HG02981 (cell line): ENCODE measurements around the gene CALML4.
"Not testable (repeated sequence)": the region's sequence is repeated elsewhere in the genome, so short reads cannot be mapped to it uniquely, and the experiment has no call there.

Experiments
- ATAC-seq: cut with Tn5 transposase; IDR thresholded peaks from one replicate; pipeline ENCODE4 v1.9.1; 2021; ENCODE audit warnings: mild to moderate bottlenecking, moderate library complexity; ENCODE audit not compliant: unreplicated experiment

The CALML4 gene

DNA sequence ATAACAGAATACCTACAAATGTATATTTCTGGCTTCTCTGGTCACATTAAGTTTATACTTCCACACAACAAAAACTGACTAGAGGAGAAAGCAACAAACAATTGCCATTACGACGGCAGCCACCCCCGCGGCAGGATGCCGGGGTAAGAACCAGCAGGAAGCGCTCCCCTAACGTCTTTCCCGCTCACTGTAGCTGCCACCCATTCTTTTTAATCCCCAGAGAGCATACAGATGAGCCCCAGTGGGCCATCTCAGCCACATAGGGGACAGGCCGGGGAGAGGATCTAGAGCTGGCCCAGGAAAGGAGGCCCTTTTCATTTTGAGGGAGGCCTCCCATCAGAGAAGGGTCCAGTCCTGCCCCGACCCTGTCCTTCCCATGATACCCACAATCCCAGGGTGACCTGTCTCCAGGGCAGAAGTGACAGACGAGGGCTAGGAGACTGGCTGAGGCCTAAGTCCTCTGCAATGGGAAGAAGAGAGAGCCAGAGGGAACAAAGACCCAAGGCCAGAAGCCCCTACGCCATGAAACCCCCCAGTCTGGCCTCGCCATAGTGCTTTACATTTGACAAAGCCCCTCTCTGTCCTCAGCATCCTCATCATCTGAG lies 3.6 kb upstream of the CALML4 start:
- ATAC-seq, result no peak

DNA sequence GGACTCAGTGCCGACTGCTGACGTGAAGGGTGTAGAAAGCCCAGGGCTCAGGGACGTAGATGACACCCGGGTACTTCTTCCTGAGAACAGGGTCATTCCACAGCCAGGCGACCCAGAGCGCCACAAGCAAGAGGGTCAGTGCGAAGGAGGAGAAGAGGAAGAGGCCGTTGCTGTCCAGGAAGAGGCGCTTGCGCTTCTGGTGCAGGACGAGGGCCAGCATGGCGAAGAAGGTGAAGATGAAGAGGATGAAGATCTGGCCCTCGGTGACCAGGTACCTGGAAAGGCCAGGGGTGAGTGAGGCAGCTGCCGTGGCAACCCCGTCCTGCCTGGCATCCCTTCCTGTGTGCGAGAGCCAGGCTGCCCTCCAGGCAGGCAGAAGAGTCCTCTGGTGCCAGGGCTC lies 3.0 kb upstream of the CALML4 start:
- ATAC-seq, result no peak

DNA sequence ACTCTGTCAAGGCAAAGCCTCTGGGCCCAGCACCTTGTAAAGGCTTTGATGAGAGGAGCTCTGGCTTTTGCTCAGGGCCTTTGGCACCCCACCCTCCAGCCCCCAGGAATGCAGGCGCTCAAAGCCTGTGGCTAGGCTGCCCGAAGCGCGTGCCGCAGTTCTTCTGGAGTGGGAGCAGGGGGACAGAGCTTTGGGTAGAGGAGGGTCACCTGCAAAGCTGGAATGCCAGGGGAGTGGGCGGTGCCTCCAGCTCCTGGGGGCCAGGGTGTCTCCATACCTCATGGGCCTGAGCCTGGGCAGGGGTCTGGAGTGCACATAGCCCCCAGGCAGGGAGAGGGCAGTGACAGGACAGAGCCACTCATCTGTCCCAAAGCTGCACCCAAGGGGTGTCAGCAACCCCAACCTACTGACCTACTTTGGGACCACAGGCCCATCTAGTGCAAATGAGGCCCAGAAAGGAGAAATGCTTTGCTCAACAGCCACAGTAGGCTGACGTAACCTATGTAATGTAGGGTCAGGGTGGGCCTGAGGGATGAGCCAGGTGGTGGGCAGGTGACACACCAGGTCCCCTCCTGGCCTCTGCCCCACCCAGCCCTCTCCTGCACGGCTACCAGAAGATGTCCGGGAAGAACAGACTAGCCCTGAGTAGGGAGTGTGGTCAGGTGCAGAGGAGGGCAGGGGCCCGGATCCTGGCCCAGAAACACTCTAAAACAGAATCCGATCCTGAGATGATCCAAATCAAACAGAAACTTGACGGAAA lies 2.2 kb upstream of the CALML4 start:
- no peak for ATAC-seq

DNA sequence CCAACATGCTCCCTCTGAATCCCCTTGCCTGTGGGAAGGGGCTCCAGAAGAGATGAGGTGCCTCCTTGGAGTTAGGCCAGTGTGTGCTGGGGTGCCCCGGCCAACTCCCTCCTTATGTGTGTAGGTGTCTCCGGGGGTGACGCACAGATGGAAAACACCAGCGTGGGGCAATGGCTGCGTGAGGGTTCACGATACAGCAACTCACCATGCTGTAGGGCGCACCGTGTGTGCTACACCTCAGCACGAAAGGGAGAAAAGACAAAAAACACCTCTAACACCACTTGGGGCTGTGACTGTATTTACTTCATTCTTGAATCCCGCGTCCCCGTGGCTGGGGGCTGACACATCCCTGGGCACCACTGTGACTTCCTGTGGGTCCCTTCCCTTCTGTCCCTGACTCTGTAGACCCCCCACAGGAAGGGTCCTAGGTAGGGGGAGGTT lies 1.6 kb upstream of the CALML4 start:
- ATAC-seq, result no peak

DNA sequence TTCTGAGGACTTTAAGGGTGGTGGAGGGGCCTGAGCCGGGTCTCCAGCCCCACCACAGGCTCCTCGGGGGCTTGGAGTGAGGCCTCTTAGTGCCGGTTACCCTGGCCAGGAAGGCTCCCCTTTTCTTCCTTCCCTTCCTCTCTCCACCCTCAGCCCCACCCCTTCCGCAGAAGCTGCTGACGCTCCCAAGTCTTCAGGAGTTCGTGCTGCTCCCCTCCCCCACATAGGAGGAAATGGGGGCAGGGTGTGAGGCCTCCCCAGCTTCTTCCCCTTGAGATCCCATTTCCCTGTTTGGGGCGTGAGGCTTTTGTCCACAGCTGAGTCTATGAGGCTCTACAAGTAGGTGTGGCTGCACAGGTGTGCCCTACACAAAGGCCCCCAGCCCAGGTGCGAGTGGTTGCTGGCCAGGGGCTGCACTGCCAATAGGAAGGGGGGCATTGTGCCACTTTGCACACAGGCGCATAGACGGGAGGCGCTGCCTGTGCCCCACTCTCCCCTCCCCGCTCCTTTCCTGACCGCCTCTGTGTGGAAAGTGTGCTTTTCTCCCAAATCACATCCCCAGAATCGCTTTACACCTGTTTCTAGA lies 915 bp upstream of the CALML4 start:
- ATAC-seq, result no peak

DNA sequence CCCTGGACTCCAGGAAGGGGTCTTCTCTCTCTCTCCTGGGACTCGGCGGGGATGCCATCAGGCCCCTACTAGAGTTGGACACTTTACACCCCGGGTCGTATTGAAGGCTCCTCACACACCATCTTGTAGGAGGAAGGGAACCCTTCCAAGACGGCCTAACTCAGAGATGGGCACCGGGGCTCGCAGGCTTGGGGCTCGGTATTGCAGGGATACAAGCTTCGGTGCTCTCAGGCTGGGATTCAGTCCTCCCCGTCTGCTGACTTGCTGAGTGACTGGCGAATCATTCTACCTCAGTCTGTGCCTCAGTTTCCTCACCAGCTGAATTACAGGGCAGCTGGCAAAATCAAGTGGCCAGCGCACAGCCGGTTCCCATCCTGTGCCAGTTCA lies 419 bp upstream of the CALML4 start:
- ATAC-seq, result no peak

DNA sequence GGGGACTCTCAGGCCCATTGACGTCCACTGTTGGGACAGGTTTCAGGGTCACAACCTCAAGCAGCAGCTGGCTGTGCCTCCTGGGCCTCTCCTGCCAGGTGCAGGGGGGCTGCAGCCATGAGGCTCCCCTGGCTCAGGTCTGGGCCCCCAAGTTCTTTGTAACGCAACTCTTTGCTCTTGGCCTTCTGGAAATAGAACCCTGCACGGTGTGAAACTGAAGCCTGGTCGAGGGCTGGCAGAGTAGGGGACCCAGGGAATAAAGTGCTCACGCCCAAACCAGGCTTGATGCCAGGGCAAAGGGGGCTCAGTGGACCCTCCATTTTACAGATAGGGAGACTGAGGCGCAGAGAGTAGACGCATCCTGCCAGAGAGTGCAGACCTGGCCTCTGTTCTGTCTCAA lies 771 bp downstream of the CALML4 start:
- no peak for ATAC-seq

DNA sequence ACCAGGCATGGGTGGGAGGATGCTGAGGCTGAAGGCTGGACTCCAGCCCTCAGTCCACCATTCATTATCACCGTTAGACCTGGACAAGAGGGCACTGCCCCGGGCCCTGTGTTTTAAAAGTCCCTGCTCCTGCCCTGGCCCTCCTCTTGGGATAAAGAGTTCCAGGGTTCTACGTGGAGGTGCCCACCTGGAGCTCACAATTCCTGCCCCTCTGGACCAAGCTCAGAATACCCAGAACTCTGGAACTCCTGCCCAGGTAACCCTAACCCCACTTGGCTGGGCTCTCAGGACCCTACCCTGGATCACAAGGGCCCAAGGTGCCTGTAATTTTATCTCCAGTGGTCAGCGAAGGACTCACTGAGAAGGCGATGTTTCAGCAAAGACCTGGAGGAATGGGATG lies 1.2 kb downstream of the CALML4 start:
- no peak for ATAC-seq

DNA sequence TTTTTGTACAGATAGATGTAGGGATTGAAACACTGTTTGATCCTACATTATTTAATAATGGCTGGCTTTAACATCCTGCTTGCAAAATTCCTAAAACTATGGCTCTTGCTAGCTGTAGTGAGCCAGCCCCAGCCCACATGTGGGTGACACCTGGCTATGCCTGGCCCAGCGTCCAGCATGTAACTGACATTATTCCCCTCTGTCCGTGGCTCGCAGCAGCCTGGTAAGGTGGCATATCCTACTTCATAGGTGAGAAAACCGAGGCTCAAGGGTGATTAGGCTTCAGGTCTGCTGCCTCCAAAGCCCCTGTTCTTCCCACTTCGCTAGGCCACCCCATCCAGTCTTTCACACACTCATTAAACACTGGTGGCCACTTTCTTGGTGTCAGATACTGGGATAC lies 1.6 kb downstream of the CALML4 start:
- no peak for ATAC-seq

DNA sequence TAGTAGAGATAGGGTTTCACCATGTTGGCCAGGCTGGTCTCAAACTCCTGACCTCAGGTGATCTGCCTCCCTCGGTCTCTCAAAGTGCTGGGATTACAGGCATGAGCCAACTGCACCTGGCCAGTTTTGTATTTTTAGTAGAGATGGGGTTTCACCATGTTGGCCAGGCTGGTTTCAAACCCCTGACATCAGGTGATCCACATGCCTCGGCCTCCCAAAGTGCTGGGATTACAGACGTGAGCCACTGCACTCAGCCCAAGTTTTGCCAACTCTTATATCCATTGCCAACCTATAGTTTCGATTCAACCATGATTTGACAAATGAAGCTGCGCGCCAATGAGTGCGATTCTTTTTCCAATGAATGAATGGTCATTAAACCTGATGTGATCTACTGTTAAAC lies 2.1 kb downstream of the CALML4 start:
- ATAC-seq, result not testable (repeated sequence)

DNA sequence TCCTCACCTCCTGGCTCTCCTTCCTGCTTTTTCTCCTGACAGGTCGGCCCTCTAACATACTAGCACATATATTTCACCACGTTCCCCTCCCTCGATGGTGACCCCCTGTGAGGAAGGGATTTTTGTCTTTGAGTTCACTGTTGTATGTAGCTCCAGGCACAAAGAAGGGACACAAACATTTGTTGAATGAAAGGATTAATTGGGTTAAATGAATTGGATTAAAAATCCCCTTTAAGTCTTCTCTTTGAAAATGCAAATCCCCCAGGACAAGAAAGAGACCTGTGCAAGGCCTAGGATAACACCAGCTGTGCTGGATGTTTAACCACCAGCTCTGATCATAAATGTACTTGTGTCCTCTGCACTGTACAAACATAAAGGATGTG lies 3.3 kb downstream of the CALML4 start:
- no peak for ATAC-seq

DNA sequence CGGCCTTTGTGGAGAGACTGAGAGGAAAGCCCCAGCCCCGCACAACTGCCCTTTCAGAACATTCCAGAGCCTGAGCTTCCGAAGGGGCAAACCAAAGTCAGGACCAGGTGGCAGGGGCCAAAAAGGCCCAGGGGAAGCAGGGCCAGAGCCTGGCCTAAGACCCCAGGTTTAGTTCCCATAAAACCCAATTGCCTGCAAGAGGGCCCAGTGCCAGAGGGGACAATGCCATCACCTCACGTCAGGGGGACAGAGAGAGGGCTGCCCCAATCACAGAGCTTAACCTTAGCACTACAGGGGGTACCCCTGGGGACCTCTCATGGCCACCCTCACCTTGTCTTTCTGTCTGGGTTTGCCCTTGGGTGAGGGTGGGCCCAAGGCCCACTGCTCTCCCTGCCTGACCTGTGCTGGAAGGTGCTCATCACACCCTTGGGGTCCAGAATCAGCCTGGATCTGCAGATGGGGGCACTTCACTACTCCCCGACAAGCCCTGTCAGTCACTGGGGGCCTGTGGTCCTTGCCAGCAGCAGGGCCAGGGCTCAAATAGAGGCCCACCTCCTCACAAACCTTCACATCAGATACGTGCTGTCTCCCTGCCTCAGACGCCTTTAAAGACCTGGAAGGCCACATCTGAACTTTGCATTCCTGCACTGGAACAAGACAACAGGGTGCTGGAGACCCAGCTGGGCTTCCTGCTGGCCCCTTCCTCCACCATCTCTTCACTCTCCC lies 3.8 kb downstream of the CALML4 start:
- ATAC-seq, result no peak

DNA sequence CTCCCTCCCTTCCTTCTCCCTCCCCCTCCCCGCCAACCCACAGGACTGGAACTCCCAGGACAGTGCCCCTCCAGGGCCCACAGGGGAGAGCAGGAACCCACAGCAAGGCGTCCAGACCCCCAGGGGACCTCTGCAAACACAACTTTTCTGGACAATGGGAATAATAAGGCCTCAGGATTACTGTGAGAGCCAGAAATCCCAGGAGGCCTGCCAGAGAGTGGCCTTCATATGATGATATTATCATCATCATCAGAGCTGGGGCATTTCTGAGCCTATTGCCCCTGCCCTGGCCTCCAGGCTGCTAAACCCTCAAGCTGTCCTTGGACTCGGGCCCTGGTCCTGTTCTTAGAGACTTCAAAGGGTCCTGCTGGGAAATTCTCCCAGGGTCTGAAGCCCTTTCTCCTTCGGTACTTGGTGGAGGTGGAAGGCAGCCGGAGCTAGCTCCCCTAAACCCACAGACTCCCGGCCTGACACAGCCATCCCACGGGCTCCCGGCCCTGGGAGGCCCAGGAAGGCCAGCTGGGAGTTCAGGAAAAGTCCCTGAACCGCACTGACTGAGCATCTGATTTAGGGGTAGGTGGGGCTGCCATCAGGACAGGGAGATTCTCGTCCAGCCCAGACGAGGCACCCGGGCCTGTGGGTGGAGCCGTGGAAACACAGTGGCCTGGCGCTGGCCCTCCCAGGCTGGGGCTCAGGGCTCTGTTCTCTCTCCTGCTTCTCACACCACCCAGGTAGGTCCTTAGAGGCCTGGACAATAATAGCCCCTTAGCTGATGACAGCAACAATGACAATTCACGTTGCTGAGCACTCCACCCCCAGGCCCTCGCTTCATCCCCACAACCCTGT lies 4.9 kb downstream of the CALML4 start:
- ATAC-seq, result no peak

DNA sequence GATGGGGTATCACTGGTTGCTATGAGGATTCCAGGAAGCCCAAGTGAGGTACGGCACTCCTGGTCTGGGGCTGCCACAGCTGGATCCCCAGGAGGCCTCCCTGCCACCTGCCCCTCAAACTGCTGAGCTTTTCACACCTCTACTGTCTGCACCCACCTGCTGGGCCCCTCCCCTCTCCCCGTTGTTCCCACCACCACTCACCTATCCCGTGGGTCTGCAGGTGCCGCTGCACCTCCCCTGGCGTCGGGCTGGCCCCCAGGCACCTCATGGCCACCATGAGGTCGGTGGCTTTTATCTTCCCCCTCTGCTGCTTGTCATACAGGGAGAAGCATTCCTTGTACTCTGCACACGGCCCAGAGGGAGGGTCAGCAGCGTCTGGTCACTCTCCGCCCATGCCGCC lies 5.8 kb downstream of the CALML4 start:
- ATAC-seq, result no peak

DNA sequence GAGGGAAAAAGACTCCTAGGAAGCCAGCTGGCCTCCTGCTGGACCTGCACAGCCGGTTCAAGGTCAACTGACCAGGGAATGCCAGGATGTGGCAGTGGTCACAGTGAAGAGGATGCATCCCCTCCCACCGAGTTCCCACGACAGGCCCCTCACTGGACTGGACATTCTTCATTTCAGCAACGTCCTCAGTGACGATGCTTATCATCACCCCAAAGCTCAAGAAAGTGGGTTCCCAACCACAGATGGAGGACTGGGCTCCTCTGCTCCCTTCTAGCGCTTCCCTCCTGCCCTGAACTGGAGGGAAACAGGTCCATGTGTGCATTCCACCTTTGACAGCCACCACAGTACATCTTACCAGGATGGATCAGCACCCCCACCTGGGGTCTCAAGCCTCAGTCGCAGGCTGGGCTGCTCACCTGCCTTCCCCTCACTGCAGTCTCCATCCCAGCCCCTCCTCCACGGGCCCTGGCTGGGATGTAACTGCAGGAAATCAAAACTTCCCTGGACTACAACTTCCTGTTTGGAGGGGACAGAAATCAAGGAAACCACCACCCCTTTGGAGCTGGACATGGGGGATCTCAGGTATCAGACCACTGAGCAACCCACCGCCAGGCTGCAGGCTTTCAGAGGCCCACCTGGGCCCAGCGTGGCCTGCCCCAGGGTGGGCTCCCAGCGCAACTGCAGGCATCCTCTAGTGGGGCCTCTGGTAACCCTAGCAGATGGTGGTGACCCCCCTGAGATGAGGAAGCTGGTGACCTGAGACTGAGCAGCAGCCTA lies 7.3 kb downstream of the CALML4 start:
- no peak for ATAC-seq

DNA sequence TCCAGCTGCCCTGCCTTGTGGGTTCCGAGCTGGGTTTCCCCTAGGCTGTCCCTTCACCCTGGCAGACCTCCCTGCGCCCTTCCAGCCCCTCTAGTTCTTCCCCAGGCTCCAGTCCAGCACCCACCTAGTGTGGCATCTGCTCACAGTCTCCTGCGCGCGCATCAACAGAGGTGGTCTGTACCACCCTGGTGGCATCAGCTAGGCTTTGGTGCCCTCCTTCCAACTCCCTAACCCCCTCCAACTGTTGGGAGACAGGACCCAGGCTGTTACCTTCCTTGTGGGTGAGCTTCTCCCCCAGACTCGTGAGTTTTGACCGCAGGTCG lies 8.0 kb downstream of the CALML4 start:
- ATAC-seq, result no peak

DNA sequence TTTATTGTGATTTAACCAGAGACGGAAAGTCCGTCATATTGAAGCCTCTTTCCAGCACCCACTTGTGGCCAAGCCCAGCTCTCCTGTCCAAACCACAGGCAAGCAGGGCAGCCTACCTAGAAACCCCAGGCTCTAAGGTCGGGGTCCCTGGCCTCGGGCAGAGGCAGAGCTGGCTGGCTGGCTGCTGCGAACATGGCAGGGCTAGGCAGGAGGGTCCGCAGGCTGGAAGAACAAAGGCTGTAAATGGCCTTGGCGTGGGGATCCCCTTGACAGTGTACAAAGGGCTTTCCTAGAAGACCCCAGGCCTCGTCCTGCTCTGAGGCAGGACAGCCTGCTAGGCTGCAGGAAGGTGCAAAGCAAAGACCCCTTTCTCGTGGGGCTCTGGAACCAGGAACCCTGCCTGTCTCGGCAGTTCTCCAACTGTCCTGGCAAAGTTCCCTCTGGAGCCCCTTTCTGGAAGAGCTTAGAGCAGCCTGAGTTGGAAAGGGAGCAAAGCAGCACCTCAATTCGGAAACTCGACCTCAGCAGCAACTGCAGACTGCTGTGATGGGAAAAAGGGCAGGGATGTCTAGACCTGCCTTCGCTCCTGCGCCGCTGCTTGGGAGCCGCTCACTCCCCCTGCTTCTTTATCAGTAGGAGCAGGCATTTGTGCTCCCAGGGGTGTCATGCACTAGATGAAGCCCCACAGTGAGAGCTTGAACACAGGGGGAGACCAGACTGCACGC lies 8.5 kb downstream of the CALML4 start:
- ATAC-seq, result no peak

DNA sequence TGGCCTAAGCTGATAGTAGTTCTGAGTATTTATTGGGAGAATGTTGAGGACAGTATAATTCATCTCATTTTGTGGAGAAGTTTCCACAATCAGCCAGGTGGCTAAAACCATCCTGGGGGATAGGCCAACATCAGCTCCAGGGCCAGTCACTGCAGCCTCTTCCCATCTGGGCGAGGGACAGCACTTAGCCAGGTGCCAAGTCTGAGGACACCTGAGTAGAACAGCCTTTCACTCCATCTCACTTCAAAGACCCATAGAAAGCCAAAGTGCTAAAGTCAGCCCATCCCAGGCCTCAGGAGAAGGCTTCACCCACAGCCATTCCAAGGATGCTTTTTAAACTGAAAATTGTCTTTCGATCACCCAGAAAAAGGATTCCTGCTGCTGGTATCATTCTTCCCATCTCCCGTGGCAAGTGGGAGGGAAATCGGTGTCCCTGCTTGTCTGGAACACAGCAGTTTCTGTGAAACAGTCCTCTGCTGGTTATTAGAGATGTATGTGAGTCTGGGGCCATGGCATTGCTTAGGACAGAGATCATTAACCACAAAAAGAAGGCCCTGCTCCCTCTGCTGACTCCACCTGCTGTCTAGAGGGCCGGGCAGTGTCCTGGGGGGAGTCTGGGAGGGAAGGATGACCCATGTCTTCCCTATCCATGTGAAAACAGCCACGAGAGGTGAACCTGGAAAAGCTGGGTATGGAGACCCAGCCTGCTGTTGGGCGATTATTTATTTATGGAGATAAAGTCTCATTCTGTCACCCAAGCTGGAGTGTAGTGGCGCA lies 9.6 kb downstream of the CALML4 start:
- ATAC-seq, result no peak
